GM10847 (cell line): ENCODE measurements around the gene USP13.

Experiments used
- POLR2A ChIP-seq: IDR thresholded peaks from 2 replicates; pipeline ENCODE4 v1.6.1; 2011; ENCODE audit not compliant: insufficient read length; ENCODE audit errors: extremely low read depth

The USP13 gene

DNA sequence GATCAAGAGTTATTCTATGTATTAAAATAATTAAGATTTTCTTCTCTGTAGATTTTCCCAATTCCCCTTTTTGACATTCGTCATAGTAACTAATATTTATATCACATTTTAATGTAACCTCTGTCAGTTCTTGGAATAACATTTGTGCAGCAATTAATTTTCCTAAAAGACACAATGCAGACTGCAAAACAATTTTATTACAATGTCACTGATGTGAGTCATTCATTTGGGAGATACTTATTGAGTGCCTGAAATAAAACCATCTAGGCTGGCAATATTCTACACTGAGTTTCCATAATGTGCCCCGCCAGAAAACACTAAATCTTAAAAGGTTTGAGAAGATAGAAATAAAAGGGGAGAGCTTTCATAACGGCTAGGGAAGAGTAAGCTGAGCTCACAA lies 6.7 kb upstream of the USP13 start:
- TF ChIP-seq POLR2A, result no peak

DNA sequence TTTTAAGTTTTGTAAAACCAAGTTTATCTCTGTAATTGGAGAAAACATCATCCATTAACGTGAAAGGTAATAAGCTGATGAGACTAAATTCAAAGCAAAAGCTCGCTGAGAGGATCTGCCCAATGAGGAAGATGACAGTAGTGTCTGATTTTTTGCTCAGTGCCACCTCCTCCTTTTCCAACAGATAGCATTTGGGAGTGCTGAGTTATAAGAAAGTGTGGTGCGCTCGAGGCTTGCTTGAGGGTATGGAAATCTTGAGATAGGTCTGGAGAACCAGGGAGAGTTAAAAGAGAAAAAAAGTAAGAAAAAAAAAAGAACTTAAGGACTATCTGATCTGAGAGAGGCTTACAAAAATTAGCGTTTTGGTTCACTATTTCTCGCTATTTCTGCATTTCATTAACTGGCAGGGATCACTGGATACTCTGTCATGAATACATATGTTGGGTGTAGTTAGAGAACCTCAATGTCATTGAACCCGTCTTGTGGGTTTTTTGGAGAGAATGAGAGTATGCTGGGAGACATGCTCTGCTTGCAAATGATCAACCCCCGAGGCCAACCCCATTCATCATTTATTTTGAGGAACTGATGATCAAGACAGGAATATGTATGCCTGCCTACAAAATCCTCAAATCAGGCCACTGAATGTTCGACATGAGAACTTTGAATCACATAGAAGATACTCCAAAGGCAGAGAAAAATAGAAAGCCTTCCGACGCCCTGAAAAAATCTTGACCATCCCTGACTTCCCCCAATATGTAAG lies 973 bp upstream of the USP13 start:
- no peak for TF ChIP-seq POLR2A

DNA sequence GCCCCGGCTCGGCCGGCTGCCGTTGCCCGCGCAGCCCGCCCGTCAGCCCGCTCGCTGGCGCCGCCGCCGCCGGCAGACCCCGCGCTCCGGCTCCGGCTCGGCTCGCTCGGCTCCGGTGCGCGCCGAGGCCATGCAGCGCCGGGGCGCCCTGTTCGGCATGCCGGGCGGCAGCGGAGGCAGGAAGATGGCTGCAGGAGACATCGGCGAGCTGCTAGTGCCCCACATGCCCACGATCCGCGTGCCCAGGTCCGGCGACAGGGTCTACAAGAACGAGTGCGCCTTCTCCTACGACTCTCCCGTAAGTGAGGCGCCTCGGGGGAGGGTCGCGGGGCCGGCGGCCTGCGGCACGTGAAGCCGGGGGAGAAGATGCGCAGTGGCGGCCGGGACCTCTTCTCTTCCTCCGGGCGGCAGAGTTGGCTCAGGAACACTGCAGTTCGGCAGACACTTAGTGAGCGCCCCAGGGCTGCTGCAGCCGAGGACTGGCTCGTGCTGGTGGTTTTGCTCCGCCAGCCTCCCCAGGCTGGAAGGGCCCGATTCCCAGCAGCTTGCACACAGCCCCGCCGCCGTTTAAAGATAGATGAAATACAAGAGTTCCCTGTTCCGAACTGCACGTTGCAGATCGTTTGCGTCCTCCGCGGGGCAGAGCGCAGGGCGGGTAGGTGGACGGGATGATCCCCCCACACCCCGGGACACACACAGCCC lies 407 bp downstream of the USP13 start:
- TF ChIP-seq POLR2A, result peak; percentile 2

DNA sequence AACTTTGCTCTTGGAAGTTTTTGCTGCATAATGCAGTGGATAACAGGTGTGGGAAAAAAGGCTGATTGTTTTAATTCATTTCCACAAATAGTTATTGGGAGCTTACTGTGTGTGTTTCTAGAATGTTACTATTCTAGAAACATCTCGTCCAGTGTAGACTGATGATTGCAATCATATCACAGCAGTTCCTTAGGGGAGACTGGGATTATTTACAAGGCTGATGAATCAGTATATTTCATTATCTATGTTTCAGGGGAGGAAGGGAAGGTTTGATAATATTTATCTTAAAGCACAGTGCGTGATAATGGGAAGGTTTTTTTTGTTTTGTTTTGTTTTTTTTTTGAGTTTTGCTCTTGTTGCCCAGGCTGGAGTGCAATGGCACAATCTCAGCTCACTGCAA lies 2.4 kb downstream of the USP13 start:
- no peak for TF ChIP-seq POLR2A

DNA sequence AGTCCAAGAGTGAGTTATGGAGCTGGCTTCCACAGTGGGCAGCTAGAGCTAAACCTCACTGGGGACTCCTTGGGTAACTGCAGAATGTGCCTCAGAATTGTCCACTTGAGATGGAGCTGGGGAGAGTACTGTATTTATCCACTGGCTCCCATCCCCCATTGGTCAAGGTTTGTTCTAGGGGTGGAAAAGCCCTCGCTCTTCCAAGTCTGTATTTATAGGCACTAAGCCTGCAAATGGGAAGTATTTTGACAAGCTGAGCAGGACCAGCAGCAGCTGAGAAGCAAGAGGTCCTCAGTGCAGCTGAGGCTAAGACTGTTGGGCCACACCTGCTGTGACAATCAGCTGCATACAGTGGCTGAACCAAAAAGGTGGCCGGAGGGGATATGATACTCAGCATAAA lies 5.8 kb downstream of the USP13 start:
- TF ChIP-seq POLR2A, result no peak

DNA sequence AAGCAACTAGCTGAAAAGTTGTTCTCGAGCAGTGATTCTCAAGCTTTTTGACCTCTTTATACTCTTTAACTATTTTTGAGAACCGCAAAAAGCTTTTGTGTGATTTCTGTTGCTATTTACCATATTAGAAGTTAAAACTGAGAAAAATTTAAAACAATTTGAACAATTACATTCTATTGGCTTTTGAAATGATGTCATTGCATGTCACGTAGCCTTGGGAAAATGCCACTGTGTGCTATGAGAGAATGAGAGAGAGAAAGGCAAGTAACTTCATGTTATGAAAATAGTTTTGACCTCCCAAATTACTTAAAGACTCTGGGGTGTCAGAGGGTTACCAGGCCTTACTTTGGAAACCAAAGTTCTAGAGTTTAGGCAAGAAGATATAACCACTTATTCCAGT lies 8.0 kb downstream of the USP13 start:
- TF ChIP-seq POLR2A, result no peak

DNA sequence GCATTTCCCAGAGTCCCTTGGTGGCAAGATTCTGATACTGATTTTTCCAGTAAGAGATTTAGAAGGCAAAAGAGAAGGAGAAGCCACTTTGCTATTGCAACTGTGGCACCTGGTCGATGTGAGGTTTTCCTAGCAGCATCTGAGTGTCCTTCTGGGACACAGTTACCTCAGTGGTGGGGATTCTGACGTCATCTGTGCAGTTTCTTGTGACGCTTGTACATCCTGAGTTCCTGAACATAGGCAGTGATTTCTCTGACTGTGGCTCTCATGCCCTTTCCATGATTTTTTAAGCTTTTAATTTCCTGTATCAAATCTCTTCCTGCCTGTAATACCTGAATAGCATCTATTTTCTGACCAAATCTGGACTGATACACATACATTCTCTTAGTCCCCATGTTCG lies 8.9 kb downstream of the USP13 start:
- TF ChIP-seq POLR2A, result no peak

DNA sequence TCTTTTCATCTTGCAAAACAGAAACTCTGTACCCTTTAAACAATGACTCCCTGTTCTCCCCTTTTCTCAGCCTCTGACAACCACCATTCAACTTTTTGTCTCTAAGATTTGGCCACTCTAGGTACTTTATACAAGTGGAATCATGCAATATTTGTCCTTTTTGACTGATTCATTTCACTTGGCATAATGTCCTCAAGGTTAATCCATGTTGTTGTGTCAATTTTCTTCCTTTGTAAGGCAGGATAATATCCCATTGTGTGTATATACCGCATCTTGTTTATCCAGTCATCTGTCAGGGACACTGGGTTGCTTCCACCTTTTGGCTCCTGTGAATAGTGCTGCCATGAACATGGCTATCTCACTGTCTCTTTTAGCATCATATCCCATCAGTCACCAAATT lies 10.3 kb downstream of the USP13 start:
- TF ChIP-seq POLR2A, result no peak

DNA sequence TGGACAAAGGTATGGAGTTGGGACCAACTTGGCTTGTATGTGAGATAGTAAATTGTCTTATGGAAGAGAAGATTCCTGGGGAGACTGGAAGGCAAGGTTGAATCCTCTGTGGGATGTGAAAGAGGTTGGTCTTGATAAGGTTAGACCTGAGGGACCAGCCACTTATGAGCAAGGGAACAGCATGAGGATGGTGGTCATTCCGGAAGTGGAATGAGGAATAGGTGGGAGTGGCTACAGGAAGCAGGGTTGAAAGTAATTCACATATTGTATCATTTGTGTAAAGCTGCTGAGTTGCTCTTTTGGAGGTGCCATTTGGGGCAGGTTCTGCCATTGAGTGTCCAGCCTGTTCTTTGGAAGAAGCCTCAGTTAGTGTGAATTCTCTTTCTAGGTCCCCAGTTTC lies 13.2 kb downstream of the USP13 start:
- TF ChIP-seq POLR2A, result no peak

DNA sequence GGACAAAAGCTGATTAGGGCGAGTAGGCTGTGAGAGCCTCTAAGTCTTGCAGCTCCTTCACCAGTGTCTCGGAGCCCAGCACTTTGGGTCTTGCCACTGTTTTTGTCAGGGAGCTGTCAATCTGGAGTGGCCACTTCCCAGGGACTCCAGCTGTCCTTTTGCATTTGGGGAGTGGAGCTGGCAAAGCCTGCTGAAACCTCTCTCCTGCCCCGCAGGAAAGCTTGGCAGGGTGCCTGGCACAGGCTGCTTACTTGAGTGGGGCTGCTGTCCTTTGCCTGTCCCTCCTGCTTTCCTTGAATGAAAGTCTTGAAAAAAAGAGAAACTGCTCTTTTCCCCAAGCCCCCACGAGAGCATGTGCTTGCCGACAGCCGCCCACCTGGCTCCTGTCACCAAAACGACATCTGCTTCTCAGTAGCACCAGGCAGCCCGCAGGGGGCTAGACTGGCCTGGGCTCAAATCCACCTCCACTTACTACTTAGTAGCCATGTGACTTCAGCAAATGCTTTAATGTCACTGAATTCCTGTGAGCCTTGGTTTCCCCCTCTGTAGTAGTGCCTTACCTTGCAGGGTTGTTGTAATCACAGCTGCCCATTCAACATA lies 13.7 kb downstream of the USP13 start:
- no peak for TF ChIP-seq POLR2A

DNA sequence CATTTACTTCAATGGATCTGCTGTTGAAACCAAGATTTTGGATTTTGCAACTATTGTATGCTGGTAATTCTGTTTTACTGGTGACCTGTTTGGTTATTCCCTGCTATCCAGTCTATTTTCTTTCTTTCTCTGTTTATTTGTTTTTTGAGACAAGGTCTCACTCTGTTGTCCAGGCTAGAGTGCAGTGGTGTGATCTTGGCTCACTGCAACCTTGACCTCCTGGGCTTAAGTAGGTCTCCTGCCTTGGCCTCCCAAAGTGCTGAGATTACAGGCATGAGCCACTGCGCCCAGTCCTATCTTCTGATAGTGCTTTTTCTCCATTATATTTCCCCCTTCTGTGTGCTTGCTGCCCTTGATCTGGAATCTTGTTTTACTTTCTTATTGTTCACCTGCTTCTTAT lies 15.6 kb downstream of the USP13 start:
- no peak for TF ChIP-seq POLR2A

DNA sequence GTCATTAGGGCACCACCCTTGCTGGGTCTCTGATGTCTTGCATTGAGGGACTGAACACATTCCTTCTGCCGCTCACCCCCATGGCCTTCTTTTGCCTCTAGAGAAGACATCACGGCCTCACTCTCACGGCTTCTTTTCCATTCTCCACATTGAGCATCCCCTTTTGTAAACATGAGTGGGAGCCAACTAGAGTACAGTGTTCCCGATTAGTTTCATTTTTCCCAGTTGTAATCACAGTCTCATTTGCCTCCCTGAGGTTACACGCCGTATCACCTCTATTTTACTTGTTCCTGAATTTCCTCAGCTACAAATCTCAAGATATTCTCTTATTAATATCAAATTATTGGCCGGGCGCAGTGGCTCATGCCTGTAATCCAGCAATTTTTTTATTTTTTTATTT lies 17.5 kb downstream of the USP13 start:
- no peak for TF ChIP-seq POLR2A

DNA sequence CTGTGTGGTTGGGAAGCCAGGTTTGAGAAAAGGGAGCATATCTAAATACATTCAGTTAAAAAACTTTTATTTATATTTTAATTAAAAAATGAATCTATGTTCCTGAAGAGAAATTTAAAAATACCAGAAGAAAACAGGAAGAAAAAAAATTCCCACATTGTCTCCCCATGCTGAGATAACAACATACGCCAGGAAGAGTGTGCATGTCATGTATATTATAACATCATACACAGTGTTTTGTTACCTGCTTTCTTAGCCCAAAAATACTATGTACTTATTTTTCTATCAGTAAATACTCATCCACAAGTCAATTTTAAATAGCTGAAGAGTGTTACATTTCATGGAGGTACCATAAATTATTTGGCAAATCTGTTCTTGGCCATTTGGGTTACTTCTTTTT lies 18.5 kb downstream of the USP13 start:
- TF ChIP-seq POLR2A, result no peak

DNA sequence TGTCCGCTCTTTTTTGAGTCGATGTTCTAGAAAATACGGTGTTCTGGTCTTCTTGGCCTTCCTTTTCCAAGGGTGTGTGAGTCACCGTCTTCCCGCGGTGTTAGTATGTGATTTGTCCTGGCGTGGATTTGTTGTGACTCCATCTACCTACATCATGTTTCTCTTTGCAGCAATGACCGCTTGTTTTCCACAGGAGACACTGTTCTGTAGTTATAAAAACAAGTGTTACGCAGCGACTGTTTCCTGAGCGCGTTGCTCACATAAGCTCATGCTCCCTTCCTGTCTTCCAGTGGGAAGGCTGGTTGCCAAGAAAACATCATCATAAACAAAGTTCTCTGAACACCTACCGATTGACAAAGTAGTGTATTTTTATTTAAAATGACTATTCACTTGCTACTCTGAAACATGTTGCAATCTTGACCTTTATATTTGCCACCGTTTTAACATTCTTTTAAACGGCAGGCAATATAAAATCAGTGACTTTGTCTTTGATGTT lies 19.0 kb downstream of the USP13 start:
- no peak for TF ChIP-seq POLR2A

DNA sequence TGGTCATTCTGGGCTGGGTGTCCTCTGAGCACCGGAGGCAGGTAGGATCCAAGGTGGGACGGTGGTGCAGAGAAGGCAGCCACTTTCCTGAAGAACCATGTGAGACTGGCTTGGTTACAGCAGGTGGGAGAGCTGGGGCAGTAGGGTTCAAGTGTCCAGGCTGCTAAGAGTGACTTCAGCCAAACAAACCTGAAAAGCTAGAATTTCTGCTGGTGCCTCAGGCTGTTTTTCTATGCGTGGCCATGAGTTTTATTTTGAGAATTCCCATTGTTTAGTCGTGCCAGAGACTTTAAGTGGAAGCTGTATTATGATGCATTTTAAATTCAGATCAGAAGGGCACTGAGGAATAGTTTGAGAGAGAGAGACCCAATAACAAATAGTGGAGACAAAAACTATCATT lies 20.1 kb downstream of the USP13 start:
- TF ChIP-seq POLR2A, result no peak

DNA sequence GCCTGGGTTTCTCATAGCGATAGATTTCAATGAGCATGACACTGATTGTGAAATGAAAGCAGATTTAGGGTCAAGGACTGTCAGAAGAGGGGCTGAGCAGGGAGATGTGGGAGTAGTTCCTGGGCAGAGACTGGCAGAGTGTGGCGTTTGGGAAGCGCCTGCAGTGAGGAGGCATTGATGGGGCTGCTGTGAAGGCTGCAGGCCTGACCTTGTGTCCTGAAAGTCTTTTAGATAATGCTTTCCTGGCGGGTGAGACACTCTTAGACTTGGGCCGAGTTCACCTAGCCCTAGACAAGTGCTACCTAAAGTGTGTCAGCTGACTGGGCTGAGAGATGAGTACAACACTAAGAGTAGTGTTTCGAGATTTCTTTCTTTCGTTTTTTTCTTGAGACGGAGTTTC lies 20.7 kb downstream of the USP13 start:
- TF ChIP-seq POLR2A, result no peak

DNA sequence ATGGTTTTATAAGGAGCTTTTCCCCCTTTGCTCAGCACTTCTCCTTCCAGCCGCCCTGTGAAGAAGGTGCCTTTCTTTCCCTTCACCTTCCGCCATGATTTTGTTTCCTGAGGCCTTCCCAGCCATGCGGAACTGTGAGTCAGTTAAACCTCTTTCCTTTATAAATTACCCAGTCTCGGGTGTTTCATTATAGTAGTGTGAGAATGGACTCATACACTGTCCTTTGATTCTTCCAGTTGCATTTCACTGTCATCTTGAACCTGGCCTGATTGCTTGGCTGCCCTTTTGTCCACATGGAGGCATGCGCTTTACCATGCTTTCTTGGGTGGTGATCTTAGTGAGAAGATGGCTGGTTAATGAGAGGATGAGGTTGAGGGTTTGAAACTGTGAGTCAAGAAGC lies 23.2 kb downstream of the USP13 start:
- no peak for TF ChIP-seq POLR2A

DNA sequence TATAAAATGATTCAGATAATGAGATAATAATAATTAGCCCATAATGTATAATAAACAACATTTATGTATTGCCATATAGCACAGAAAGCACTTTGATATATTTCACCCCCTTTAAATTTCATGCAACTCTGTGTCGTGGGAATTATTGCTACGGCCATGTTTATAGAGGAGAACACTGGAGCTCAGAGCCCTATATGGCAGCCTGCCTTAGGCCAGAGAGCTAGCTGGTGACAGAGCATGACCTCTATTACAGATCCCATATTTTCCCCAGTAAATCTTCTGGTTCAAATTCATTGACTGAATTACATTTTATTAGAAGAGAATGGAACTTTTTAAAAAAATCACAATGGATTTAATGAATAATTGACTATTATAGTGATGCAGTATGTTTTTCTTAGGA lies 25.0 kb downstream of the USP13 start:
- TF ChIP-seq POLR2A, result no peak
